Forelimb muscle (tissue), 1 donor: ENCODE measurements around the gene TMEM52. TPM values are rescaled to one million over a fixed set of nuclear protein-coding genes. Genes with fewer than 3 reads are reported as not detected.

ENCODE experiments used
- DNase-seq: peaks from one replicate; pipeline ENCODE4 v3.0.0-alpha.2; 2013; ENCODE audit warnings: low read depth
- polyA plus RNA-seq: library from polyadenylated mRNA; unstranded; fragments of 120-200 nt; gene quantifications from one replicate; pipeline ENCODE4 v1.2.1, GENCODE V29; 2013; ENCODE audit not compliant: insufficient read length

The TMEM52 gene
- polyA plus RNA-seq, 1 donor = 91.6 TPM

DNA sequence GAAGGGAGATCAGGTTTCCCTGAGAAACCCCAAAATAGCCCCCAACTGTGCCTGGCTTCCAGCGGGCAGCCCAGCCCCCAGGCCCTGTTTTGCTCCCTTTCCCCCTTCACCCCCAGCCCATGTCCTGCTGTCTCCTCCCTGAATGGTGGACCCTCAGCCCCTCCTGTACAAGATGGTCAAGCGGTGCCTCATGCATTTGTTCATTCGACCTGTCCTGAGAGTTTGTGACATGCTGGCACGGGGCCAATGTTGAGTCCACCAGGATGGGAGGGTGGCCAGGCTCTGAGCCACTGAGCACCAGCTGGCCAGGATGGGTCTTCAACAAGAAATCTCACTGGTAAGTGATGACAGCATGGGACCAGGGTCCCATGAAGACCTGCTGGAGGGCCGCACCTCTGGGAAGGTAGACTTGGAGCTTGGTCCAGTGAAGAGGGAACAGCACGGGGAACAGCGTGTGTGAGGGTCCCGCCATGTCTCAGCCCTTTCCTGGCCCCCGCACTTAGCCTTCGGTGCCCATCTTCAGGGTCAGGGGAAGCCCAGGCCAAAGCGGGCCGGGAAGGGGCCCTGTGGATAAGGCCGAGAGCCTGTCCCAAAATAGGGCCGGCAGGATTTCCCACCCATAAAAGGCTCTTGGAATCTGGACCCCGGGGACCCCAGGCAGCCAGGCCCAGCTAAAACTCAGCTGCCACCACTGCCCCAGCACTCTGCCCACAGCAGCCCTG, 3.9 kb downstream of the TMEM52 start, which contains the start of gene CALML6:
Gene CALML6, plus strand, starts transcription at position 290 of the 722 bp plus-strand sequence. Its CDS starts 21 bp downstream, at position 311.
- no peak for DNase-seq

DNA sequence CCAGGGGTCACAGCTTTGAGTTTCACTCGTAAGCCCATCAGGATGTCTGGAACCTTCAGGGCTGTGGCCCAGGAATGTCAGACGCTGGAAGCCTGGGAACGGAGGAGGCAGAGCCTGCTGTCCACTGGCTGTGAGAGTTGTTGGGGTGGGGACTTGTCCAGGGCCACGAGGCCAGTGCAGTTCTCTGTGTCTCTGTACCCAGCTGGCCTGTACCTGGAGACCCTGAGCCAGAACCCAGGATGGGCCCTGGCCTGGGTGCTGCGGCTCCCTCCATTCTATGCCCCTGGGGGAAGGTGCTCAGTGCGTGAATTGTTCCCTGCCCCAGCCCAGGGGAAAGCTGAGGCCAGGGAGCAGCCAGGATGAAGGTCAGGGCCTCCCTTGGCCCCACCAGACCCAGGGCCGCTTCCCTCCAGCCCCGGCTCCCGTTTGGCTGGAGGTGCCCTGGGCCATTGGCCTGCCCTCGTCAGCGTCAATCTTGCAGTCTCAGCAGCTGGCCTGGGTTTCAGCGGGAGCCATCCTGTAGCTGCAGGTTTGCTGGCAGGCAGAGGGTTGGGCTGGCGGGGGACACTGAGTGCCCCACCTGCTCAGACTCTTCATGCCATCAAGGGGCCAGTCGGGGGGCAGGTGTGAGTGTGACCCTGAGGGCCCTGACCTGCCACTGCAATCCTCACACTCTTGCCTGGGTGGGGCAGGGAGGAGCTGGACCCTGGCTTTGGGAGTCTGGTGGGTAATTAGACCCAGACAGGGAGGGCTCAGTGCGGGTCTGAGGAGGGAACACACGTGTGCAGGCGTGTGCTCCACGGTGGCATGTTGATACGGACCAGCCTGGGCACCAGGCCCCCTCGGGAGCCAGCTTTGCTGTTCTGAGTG, 4.7 kb downstream of the TMEM52 start:
- no peak for DNase-seq

DNA sequence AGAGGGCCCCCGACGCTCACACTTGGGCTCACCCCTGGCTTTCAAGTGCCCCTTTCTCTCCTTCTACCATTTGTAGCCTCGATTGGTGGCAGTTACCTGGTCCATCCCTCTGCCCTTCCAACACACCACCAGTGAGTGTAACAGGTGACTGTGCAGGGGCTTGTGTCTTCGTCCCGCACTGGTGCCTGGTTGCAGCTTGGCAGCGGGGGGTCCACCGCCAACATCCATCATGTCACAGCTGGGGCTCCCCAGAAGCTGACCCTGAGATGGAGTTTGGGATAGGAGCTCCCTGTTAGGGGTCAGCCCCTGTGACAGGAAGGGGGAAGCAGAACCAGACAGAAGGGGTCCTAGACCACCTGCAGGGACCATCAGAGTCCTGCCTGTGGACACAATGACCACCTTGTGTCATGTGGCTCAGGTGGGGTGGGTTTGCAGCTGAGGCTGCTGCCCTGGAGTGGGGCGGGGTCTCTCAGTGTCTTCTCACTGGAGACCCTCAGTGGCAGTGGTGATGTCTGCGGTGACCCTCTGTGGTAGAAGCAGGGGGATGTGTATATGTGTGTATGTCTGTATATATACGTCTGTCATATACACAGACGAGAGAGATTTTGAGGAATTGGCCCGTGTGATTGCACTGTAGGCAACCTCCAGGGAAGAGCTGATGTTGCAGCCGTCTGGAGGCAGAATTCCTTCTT, 7.6 kb downstream of the TMEM52 start:
- no peak for DNase-seq

DNA sequence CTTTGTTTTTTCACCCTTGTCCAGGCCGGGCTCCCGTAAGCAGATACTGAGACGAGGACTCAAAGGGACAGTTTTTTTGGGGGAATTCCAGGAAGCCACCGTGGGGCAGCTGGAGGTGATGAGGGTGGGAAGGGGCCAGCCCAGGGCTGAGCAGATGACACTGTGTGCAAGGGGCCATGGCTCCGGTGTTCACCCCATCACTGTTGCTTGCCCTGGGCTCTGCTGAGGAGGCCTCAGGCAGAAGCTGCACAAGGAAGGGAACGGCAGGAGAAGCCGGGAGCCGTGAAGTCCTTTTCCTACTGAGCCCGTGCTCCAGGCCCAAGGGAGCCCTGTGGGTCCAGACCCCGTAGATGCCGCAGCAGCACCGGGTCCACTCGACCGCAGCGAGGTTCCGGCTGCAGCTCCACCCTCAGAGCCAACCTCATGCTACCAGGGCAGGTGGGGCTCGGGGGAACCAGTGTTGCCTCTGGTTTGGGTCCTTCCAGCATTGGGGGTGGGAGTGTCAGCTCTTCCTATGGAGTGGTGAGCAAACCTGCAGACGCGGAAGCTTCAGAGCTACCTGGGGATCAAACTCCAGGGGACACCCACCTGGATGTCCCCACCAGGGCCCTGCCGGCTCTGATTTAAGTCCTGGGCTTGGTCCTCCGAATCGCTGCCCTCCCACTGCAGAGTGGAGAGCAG, 8.3 kb downstream of the TMEM52 start:
- no peak for DNase-seq

DNA sequence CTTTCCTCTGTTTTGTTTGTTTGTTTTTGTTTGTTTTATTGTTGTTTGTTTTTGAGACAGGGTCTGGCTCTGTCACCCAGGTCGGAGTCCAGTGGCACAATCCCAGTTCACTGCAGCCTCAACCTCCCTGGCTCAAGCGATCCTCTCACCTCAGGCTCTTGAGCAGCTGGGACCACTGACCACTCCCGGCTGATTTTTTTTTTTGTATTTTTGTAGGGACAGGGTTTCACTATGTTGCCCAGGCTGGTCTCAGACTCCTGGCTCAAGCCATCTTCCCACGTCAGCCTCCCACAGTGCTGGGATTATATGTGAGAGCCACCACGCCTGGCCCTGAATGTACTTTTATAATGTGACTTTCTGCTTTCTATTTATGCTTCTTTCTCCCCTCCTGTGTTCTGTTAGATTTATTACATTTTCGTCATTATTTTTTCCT, 9.0 kb downstream of the TMEM52 start:
- DNase-seq = no peak

DNA sequence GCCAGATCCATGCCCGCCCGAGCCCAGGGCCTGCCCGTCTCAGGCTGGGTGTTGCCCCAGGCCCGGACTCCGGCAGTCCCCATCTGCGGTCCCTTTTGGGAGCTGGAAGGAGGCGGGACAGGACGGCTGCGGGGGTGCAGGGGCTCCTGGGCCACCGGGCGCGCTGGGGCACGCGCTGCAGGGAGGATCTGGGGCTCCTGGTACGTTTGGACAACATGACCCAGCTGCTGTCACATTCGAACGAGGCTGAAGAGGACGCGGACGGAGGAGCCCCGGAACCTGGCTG, 10.6 kb downstream of the TMEM52 start:
- DNase-seq = no peak

DNA sequence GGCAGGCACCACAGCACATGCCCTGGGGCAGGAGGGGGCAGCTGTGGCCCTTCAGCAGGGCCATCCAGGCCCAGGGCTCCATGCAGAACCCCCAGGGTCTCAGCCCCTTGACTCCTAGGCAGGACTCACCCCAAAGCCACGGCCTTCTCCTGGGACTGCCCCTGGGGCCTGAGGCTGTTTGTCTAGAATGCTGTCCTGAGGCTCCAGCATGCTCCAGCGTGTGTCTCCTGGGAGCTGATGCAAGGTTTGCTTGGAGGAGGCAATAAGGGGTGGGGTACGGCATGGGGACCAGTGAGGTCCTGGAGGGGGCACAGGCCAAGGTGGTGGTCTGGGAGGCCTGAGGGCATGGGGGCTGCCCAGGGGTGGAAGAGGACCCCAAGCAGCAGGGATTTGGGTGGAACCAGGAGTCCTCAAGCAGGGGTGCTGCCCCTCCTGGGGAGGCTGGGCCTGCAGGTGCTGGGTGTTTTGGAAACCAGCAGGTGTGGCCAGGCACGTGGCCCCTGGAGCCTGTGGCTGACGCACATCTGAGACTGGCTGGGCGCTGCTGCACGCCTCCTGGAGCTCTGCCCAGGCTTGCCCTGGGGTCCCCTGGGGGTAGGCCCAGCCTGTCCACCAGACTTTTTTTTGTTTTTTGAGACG, 11.9 kb downstream of the TMEM52 start:
- DNase-seq = no peak

DNA sequence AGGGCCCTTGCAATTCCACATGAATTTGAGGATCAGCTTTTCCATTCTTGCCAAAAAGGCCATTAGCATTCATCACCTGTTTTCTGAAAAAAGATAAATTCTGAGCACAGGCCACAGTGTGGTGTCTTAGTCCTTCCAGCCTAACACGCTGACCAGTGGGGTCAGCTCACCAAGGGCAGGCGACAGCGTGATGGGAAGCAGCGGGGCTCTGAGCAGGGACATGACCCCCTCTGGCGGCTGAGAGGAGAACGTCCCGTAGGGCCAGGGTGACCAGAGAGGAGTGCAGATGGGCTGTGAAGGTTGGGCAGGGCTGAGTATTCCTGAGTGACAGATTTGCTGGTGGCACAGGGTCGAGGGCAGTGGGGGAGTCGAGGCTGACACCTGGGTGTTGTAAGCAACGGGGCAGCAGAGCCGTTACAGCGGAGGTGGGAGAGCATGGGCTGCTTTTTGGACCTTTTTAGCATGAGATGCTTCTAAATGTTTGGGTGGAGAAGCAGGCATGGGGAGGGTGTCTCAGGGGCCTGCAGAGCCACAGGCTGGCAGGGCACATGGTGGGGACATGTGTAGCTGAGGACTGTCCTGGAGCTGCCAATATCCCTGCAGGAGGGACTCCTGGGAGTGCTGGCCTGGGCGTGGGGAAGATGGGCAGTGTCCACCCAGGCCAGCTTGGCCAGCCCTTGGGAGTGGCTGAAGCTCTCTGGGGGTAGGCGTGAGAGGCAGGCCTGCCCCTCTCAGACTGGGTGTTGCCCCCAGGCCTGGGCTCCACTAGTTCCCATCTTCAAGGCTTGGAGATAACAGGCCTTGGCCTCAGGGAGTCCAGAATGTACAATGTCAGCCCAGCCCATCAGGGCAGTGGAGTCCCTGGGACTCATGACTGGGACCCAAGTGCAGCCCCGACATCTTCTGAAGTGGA, 12.6 kb downstream of the TMEM52 start:
- peak; percentile 57 for DNase-seq

DNA sequence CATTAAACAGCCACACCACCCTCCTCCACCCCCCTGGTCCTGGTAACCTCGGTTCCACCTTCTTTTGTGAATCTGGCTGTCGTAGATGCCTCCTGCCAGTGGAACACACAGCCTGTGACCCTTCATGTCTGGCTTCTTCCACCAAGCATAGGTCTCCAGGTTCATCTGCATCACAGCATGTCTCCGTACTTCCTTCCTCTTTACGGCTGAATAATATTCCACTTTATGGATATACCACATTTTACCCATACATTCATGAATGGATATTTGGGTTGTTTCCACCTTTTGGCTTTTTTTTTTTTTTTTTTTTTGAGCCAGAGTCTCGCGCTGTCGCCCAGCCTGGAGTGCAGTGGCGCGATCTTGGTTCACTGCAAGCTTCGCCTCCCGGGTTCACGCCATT, 15.9 kb downstream of the TMEM52 start:
- no peak for DNase-seq

DNA sequence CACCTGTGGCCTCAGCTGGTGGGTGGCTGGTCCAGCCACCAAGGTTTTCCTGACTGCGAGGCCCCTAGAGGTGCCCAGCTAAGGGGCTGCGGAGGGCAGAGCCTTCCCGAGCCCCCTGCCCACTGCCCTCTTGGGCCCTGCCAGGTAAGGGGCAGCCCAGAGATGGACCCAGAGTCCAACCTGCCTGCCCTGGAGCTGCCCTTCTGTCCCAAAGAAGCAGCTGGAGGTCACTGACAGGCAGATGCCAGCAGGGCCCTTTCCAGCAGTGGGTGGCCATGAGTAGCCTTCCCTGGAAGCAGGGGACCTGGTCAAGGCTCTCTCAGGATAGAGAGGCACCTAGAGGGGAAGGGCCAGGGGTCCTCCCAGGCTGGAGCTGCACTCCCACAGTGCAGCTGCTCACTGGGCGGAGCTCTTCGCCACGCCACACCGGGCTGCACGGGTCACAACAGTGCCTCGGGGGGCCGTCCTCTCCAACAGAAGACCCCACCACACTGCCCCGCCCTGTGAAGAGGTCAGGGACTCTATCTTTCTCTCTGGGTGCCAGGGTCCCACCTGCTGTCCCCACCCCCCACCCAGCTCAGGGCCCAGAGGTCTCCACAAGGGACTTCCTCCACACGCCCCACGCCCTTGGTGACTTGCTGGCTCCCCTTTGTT, 17.3 kb downstream of the TMEM52 start:
- no peak for DNase-seq

DNA sequence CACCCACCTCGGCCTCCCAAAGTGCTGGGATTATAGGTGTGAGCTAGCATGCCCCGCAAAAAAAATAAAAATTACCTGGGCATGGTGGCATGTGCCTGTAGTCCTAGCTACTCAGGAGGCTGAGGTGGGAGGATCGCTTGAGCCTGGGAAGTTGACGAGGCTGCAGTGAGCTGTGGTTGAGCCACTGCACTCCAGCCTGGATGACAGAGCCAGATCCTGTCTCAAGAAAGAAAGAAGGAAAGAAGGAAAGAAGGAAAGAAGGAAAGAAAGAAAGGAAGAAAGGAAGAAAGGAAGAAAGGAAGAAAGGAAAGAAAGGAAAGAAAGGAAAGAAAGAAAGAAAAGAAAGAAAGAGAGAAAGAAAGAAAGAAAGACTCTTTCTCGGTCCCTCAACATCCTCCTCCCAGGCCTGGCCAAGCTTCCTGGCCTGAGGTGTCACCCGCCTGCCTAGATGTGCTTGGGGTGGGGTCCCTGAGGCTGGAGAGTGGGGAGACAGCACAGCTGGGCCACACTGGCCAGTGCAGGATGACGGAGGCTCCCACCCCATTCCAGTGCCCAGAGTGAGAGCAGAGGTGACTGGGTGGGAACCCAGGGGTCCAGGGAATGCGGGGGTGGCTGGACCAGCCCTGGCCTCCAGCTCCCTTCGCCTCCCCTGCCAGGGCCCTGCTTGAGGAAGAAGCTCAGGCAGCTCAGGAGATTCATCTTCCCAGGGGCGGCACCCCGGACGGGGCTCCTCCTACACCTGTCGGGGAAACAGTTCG, 18.0 kb downstream of the TMEM52 start:
- no peak for DNase-seq

DNA sequence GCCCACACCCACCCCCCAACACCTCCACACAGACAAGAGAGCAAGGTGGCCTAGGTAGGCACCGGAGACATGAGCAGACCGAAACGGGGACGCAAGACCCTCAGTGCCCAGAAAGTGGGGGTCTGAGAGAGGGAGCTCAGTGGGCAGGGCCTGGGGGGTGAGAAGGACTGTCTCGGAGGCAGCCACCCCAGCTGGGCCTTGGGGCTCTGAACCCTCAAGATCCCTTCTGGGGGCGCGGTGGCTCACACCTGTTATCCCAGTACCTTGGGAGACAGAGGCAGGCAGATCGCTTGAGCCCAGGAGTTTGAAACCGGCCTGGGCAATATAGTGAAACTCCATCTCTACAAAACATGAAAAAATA, 19.1 kb downstream of the TMEM52 start:
- DNase-seq = no peak

DNA sequence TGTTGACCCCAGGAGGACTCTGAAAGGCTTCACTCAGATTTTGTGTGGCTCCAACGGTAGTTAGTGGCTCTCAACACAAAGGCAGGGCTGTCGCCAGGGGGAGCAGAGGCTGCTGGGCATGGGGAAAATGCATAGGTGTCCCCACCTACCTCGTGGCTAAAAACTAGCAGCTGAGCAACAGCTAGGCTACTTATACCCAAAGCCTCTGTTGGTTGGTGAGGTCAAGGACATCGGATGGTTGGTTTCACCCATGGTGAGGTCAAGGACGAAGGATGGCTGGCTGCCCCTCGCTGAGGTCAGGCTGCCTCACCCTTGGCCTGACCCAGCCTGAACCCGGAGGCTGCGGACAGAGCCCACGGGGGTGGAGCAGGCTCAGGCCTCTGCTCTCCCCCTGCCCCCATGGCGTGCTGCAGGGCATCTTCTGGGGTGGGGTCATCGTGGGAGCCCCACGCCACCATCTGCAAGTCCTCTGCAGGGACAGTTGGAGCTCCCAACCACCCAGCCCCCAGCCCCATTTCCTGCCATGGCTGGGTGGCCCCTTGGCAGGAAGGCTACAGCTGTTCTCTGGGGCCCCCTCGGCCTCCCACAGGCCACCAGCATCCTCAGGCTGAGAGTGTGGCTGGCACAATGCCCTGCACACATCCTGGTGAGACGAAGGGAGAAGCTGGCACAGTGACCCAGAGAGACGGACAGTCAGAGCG, 19.7 kb downstream of the TMEM52 start:
- no peak for DNase-seq

DNA sequence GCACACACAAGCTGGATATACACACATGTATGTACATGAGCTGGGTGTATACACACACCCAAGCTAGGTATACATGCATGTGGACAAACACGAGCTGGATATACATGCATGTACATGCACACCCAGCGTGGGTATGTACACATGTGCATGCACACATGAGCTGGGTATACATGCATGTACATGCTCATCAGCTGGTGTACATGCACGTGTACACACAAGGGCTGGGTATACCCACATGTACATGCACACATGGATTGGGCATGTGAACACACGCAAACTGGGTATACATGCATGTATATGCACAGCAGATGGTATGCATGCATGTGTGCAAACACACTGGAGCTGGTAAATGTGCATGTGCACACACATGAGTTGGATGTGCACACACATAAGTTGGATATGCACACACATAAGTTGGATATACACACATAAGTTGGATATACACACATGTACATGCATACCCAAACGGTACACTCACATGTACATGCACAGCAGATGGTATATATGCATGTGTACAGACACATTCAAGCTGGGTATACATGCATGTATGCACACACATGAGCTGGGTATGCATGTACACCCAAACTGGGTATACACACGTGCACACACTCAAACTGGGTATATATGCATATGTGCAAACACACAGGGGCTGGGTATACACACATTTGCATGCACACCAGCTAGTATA, 20.7 kb downstream of the TMEM52 start:
- DNase-seq = no peak

DNA sequence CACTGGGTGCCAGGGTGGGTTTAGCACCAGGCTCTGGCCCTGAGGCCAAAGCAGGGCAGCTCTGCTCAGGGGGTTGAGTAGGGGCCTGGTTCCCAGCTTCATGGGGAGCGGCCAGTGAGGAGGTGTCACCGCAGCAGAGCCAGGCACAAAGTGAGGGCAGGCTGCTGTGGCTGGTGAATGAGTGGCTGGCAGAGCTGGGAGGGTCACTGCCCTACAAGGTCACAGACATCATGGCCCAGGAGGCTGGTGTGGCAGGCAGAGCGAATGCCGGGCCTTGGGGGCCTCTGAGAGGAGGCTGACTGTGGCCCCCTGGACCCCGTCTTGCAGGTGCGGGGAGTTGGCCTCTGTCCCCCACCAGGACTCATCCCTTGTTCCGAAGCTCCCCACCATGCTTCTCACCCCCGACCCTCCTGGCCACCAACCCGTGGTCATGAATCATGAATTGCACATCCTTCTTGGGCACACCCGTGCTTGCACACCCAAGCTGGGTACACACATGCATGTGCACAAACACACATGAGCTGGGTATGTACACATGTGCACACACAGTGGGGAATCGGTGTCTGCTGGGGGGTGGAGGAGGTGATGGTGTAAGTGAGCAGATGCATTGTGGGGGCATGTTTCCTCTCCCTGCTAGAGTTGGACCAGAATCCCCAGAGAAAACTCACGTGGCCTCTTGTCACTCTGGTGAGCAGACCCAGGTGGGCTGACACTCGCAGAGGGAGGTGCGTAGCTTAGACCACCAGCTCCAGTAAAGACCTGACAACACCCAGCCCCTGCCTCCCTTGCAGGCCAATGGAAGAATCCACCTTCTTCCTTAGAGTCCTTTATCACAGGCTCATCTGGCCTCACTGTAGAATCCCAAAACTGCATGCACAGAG, 23.4 kb downstream of the TMEM52 start:
- no peak for DNase-seq

DNA sequence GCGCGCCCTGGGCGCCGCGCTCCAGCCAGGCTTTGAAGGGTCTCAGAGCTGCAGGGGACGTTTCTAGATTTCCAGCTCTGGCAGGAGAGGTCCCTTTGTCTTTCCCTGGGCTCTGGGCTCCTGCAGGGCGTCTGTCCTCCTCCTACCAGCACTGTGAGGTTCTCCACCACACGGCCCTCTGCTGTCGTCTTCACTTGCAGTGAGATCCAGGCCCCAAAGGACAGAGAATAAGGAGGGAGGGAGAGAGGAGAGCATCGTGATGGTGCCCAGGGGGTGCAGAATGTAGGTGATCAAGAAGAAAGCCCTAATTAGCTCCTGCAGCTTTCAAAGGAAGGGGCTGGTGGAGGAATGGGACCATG, 24.0 kb downstream of the TMEM52 start:
- no peak for DNase-seq
